GM18526 (cell line): ENCODE measurements around the gene FAM151A.

Source experiments
- POLR2A ChIP-seq: IDR thresholded peaks from 3 replicates; pipeline ENCODE4 v1.6.1; 2011; ENCODE audit not compliant: insufficient read length; ENCODE audit errors: extremely low read depth

Gene FAM151A

DNA sequence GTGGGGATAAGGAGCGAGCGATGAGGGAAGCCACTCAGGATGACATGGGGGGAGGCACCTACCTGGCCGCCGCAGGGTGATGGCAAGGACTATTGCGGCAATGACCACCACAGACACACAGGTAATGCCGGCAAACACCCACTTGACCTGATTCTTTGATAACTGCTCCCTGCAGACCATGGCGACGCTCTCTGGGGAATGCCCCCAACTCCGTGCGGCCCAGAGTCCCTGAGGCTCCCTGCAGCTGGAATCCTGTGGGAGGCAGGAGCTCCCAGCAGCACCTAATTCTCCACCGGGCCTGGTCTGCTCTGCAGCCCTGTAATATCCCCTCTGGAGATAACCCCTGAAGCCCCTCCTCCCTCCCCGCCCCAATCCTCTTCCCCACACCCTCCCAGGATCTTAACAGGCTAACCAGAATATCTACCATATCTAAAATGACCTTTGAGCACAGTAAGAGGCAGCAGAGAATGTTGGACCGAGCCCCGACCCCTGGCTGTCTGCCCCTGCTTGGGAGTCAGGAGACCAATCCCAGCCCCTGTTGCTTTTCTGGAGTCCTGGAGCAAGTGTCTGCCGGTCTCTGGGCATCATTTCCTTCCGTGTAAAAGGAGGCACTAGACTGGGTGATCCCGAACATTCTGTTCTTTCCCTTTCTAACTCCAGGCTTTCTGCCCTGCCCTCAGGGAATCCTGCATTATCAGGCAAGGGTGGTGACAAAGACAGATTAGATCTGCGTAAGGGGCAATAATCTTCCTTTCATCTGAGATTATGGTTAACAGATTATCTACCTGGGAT lies at the start of gene FAM151A:
Gene FAM151A, minus strand, starts transcription at position 310 of the 792 bp plus-strand sequence. Its CDS starts 130 bp downstream, at position 180.
- no peak for TF ChIP-seq POLR2A

DNA sequence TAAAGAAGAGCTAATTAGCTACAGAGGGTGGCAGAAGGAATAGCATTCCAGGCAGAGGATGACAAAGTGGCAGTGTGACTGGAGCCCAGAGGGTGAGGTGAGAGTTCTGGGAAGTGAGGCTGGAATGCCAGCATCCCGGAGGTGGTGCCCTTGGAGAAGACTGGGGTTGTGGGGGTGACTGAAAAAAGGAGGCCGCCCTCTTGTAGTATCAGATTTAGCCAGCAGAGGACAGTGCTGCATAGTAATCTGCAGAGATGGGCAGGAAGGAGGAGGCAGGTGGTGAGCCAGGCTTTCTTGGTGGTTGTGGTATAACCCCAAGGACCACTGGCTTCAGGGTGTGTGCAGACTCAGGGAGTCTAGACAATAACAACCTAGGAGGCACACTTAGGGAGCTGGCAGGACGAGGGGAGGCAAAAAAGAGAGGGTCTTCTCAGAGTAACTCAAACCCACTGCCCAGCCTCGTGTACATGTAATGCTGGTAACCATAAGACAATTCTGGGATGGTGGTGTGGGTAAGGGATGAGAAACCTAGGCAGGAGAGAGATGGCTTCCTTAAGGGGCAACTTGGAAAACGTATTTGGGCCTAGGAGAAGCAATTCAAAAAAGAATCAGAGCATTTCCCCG lies 48.8 kb upstream of the FAM151A start:
- no peak for TF ChIP-seq POLR2A

DNA sequence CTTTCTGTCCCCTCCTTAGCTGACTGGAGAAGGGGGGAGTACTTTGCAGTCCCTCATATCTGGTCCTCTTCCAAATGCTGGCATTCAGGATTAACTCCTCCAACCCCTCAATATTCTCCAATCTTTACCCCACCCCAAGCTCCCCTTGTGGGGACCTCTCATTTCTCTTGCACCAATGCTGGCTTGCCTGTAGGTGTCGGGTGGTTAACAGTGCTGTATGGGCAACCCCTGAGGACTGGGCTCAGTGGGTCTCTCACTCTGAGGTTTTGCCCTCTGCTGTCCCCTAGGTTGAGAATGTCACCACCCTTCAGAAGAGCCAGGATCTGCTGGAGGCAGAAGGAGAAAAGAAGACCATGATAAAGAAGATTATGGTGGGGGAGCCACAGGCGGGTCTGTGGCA lies 45.2 kb upstream of the FAM151A start:
- TF ChIP-seq POLR2A: no peak

DNA sequence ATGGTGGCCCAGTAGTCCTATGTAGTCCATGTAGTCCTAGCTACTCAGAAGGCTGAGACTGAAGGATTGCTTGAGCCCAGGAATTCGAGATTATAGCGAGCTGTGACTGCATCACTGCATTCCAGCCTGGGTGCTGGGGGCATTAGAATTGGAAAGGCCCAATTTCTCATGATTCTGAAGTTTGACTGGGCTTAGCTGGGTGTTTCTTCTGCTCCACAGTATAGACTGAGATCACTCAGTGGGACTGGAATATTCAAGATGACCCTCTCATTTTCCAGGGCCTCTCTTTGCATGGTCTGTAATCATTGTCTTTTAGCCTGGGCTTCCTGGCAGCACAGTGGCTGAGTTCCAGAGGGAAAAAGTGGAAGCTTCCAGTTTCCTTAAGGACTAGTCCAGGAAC lies 44.5 kb upstream of the FAM151A start:
- no peak for TF ChIP-seq POLR2A

DNA sequence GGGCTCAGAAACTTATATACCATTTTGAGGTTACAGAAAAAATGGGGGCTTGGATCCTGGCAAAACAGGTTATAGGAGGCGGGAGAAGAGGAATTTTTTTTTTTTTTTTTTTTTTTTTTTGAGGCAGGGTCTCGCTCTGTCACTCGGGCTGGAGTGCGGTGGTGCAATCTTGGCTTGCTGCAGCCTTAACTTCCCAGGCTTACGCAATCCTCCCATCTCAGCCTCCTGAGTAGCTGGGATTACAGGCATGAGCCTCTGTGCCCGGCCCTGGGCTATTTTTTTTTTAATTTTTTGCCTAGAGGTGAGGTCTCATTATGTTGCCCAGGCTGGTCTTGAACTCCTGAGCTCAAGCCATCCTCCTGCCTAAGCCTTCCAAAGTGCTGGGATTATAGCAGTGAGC lies 43.0 kb upstream of the FAM151A start:
- no peak for TF ChIP-seq POLR2A

DNA sequence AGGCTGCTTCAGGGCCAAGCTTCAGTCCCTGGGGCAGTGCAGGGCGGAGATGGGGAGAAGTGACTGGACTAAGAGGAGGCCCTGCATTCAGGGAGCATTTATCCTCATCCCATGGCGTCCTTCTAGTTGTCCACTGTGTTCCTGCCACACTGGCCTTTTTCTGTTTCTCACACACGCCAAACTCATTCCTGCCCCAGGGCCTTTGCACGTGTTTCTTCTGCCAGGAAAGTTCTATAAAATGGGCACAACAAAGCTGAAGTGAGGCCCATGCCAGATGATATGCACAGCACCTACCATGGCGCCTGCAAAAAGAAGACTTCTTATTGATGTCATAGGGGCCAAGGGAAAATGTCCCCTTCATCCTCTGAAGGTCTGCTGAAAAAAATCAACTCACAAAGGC lies 42.5 kb upstream of the FAM151A start:
- no peak for TF ChIP-seq POLR2A

DNA sequence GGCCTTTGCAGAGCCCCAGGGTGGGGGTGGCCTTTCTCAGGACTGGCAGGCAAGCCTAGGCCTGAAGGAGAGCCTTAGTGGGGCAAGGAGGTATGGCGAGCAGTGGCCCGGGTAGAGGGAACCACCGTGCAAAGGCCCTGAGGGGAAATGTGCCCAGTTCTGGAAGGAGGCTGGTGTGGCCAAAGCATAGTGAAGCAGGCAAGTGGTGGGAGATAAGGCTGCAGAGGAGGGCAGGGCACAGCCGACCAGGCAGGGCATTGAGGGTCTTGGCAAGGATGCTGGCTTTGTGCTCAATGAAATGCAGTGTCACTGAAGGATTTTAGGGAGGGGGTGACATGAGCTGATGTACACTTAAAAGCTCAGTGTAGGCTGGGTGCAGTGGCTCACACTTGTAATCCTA lies 41.0 kb upstream of the FAM151A start:
- no peak for TF ChIP-seq POLR2A

DNA sequence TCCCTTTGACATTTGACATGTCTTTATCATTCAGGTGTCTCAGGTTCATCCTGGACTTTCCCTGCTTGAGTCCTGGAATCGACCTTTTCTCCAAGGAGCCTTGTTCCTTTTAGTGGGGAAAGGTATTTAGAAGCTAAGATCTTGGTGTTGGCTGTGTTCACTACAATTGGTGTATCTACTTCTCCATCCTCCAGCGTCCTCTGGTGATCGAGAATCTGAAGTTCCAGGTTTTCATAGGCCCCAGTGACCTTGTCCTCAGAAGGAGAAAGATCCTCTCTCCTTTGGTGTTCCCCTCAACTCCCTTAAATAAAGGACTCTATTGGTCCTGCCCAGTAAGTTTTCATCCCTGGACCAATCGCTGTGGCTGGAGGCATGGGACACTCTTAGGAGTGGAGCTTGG lies 40.4 kb upstream of the FAM151A start:
- TF ChIP-seq POLR2A: no peak

DNA sequence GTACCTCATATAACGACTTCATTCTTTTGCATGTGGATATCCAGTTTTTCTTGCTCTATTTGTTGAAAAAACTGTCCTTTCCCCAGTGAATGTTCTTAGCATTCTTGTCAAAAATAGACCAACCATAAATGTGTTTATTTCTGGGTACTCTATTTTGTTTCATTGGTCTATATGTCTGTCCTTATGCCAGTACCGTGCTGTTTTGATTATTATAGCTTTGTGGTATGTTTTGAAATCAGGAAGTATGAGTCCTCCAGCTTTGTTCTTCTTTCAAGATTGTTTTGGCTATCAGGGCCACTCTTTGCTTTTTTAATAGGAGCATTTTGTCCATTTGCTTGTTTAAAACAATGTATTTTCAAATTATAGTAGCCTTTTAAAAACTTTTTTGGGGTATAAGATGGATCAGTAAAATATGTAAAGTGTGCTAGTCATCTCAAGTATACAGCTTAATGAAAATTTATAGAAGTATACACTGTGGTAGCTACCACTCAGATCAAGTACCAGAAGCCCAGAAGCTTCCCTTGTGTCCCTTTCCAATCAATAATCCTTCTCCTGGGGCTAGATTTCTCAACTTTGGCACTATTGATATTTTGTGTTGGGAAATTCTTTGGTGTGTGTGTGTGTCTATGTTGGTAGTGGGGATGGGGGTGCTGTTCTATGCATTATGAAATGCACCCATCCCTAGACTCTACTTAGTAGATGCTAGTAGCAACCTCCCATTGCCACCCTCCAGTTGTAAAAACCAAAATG lies 35.0 kb upstream of the FAM151A start:
- TF ChIP-seq POLR2A: no peak

DNA sequence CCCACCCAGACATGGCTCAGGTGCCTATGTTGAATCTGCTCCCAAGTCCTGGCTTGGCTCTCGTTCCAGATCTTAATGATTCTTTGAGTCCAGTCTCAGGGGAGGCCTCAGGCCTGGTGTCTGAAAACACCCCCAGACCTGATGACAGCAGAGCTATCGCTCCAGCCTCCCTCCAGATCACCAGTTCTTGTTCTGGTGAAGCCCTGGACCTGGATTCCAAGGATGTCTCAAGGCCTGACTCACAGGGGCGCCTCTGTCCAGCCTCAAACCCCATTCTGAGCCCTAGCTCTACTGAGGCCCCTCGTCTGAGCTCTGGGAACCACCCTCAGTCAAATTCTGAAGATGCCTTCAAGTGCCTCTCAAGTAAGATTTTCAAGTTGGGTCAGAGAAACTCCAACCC lies 29.7 kb upstream of the FAM151A start:
- TF ChIP-seq POLR2A: no peak

DNA sequence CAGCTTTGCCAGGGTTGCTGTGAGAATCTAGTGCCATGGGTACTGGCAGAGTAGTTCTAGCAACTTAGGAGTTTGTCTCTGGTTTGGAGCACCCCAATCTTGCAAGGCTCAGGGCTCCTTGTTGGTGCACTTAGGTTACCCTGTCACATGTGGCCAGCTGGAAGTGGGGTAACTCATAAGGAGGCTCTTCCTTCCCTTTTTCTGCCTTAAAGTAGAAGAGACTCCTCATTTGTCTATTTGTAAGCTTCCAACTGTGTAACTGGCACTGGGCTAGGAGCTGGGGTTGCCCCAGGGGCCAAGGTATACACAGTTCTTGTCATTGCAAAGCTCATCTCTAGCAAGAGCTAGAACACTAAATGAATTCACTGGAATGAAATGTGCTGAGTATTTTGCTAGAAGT lies 28.8 kb upstream of the FAM151A start:
- TF ChIP-seq POLR2A: no peak

DNA sequence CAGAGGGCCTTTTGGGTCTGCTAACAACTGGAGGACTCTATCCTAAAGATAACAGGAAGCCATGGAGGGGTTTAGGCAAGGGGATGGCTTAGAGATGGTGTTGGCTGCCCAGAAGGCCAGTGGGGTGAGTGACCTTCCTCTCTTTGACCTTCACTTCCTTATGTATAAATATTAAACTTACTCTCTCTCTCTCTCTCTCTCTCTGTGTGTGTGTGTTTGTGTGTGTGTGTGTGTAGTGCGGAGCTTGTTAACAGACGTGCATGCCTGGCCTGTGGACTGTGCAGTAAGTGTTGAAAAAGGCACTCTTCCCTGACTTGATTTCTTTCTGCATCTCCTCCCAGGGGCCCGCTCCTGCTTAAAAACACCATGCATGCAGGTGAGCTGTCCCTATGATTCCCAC lies 28.3 kb upstream of the FAM151A start:
- TF ChIP-seq POLR2A: no peak

DNA sequence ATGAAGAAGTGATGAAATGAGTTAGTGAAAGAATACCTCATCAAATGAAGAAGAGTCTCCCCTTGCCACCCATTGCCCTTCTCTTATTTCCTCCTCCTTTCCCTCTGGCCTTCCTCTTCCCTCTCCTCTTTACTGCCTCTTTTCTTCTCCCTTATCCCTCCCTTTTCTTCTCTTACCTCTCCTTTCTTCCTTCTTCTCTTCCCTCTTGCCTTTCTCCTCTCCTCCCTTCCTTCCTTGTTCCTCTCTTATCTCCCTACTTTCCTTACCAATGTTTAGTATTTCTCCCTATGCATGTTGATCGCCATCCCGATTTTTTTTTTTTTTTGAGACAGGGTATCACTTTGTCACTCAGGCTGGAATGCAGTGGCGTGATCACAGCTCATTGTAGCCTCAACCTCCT lies 27.1 kb upstream of the FAM151A start:
- TF ChIP-seq POLR2A: no peak

DNA sequence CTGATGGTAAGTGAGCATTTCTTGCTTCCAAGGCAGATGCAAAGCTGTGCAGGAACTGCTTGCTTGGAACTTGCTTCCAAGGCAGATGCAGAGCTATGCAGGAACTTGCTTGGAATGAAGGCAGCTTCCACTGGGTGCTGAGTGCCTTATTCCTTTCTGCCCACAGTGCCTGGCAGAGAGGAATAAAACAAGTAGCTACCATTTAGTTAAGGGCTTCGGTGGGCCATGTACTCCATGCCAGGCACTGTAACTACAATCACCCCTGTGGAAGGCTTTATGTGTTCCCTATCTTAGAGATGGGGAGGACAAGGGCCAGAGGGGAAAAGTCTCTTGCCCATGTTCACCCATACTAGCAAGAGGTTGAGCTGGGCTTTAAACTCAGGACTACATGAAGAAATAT lies 26.6 kb upstream of the FAM151A start:
- no peak for TF ChIP-seq POLR2A

DNA sequence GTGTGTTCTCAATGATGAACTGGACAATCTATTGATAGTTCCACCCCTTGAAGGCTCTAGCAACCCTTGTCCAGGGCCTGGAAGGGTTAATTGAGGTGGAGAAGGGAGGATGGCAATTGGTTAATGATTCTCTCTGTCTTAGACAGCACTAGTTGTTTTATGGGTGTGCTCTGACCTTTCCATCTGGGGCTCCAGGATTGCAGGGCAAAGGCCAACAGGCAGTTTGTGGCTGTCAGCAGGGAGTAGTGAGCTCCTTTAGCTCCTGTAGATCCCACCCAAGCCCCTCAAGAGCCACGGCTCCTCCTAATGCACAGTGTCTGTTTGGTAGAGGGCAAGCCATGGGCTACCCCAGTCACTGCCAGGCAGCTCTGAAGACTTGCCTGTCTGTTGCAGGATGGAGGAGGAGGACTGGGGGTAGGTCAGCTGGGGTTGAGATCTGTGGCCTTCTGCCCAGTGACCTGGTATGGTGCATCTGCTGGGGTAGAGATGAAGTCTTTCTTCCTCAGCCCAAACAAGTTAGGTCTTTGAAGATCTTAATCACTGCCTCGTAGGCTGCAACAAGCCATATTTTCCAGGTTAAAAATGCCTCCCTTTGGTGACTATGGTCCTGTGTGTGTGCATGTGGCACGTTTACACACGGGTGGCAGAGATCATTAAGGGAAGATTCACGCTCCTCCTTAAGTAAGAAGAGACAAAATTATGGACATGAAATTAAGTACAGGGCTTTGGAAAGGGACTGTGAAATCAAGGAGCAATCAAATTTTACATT lies 26.0 kb upstream of the FAM151A start:
- TF ChIP-seq POLR2A: no peak
